Measurements from ENCODE around the gene DEFB124. TPM values are rescaled to one million over a fixed set of nuclear protein-coding genes. Genes with fewer than 3 reads are reported as not detected.
A peak's percentile ranks its signal among the peaks of the same experiment; 100 is the strongest.
"Not testable (repeated sequence)": the region's sequence is repeated elsewhere in the genome, so short reads cannot be mapped to it uniquely, and the experiment has no call there.

DEFB124 gene
- total RNA-seq, 2 experiments from 2014 or later: not detected

DNA sequence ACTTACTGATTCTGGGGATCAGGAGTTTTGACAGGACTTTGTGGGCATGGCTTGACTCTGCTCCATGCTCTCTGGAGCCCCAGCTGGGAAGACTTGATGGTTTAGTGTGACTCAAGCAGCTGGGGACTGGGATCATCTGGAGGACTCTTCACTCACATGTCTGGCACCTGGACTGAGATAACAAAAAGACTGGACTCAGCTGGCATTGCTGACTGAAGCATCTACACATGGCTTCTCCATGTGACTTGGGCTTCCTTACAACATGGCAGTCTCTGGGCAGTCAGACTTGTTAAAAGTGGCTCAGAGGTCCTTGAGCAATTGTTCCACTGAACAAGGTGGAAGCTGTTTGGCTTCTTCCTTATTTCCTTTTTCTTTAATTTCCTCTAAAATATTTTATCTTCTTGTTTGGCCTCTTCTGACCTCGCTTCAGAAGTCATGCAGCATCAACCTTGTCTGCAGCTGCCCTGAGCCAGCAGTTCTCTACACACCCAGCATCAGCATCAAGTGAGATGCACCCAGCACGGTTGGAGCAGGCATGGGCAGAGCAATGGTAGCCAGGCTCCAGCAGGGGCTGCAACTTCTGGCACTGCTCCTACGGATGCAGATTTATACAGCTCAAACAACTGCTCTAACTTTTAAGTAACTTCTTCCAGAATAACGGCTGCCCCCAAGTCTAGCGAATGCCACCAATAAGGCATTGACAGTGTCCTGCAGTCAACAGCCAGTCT is 33.8 kb upstream of the DEFB124 start:
- intact Hi-C loops (cut with micrococcal nuclease): no loop called here
- Mint-ChIP-seq H3K27me3 (peaks cover 4% of the 10 kb centered on the region), H3K27ac (no peak overlapping the region), H3K4me3 (no peak overlapping the region), H3K4me1 (ENCODE audit: low read depth) (peaks cover 2% of the 10 kb centered on the region), H3K9me3 (peaks cover 2% of the 10 kb centered on the region), H3K36me3 (no peaks in the 10 kb centered on the region)
- DNase-seq: no peak
- ChIA-PET CTCF (no interaction called here), POLR2A (no interaction called here)

DNA sequence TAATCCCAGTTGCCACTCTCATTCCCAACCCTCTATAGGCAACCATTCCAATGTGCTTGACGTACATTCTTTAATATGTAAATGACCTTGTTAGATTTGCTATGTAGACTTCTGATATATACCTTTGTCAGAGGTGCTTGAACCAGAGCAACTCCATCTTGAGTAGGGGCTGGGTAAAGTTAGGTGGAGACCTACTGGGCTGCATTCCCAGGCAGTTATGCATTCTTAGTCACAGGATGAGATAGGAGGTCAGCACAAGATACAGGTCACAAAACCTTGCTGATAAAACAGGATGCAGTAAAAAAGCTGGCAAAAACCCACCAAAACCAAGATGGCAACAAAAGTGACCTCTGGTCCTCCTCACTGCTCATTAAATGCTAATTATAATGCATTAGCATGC is 31.0 kb upstream of the DEFB124 start:
- H3K9me3 Mint-ChIP-seq: peaks cover 2% of the 10 kb centered on the region
- peaks cover 4% of the 10 kb centered on the region for H3K27me3 Mint-ChIP-seq
- intact Hi-C loops (cut with micrococcal nuclease): no loop called here
- H3K36me3 Mint-ChIP-seq: no peaks in the 10 kb centered on the region
- DNase-seq: no peak
- no peak overlapping the region for H3K27ac Mint-ChIP-seq
- CTCF ChIA-PET: interaction anchor here (9.5 kb wide), 1 partner anchor 47 kb away, joined by 188 read pairs; no protein-coding TSS in a partner anchor
- H3K4me3 Mint-ChIP-seq: no peak overlapping the region
- POLR2A ChIA-PET: no interaction called here
- H3K4me1 Mint-ChIP-seq (ENCODE audit: low read depth): peaks cover 4% of the 10 kb centered on the region

DNA sequence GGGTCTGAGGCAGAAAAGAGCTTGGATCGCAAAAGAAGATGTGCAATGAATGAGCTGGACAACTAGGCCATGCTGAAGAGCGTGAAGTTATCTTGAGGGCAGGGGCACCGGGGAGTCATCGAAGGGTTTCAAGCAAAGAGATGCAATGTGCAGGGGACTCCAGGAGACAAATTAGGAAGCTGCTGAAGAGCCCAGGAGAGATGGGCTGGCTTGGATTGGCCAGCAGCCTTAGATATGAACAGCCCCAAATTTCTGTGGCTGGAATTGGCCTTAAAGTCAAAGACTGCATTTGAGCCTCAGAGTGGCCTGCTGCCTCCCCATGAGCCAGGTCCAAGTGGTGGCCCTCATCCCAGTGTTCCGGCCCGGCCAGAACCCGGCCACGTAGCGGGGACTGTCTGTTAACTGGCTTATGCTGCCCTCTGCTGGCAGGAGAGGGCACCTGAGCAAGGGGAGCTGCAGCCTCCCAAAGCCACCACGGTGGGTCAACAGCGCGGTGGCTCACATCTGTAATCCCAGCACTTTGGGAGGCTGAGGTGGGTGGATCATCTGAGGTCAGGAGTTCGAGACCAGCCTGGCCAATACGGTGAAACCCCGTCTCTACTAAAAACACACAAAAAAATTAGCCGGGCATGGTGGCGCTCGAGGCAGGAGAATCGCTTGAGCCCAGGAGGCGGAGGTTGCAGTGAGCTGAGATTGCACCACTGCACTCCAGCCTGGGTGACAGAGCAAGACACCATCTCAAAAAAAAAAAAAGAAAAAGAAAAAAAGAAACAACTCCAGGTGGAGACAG is 28.2 kb upstream of the DEFB124 start:
- intact Hi-C loops (cut with micrococcal nuclease): loop anchor here (1.0 kb wide), 1 partner anchor 43 kb away; no protein-coding TSS in a partner anchor
- H3K9me3 Mint-ChIP-seq; H3K4me3 Mint-ChIP-seq; H3K4me1 Mint-ChIP-seq (ENCODE audit: low read depth); POLR2A ChIA-PET; H3K36me3 Mint-ChIP-seq; H3K27me3 Mint-ChIP-seq; H3K27ac Mint-ChIP-seq: not testable (repeated sequence)
- DNase-seq: peak; percentile 82
- CTCF ChIA-PET: interaction anchor here (0.5 to 9.5 kb wide), 39 partner anchors 8 to 1969 kb away, joined by 3 to 188 read pairs (median 5); partner anchors contain the start of genes DEFB119, DEFB123, DEFB124 and HM13

DNA sequence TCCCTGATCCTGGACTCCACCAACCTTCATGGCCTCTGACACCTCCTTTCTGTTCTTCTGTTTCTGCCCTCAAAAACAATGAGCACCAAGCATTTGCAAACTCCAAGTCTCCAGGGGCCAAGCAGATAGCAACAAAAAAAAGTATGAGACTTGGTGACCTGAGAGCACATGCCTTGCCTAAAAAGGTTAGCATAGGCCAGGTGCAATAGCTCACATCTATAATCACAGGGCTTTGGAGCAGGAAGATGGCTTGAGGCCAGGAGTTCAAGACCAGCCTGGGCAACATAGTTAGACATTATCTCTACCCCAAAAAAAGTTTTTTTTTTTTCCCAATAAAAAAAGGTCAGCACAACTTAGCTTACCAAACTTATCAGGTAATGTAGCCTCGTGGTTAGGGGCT is 25.6 kb upstream of the DEFB124 start:
- Mint-ChIP-seq H3K4me1 (ENCODE audit: low read depth) (peaks cover 4% of the 10 kb centered on the region), H3K4me3 (no peak overlapping the region), H3K27ac (no peak overlapping the region), H3K36me3 (no peaks in the 10 kb centered on the region), H3K27me3 (peaks cover 10% of the 10 kb centered on the region), H3K9me3 (no peaks in the 10 kb centered on the region)
- DNase-seq: no peak
- CTCF ChIA-PET: interaction anchor here (3.2 to 9.5 kb wide), 2 partner anchors 15 to 41 kb away, joined by 16 to 188 read pairs; partner anchors contain the start of gene HM13
- POLR2A ChIA-PET: interaction anchor here (0.6 kb wide), 1 partner anchor 128 kb away, joined by 3 read pairs; no protein-coding TSS in a partner anchor
- intact Hi-C loops (cut with micrococcal nuclease): no loop called here

DNA sequence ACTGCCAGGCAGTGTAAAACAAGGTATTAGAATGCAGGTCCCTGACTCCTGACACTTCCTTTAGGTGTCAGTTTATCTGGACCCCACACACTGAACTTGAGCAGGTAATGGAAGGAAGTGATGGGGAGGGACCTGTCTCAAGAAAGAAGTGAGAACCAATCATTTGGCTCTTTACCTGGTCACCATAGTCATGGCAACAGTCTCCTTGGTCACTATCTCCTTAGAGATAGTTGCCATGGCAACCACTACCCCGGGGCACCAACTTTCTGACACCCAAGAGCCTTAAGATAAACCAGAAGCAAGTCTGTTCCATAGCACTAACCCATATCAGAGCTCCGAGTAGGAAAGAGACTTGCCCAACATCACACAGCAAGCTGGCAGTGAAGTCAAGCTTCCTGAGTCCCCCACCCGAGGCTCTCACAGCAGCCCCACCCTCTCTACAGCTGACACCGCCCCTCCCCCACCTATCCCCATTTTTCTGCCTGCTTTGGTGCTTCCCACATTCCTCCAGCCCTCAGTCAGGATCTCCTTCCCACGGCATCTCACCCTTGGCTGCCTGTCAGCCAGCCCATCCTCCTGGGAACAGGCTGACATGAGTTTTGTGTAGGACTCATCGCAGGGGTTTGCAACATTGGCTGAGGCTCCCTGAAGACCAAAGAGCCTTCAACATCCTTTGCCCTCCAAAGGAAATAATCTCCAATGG is 23.1 kb upstream of the DEFB124 start:
- Mint-ChIP-seq H3K4me1 (ENCODE audit: low read depth) (no peaks in the 10 kb centered on the region), H3K27ac (no peak overlapping the region), H3K36me3 (no peaks in the 10 kb centered on the region), H3K9me3 (no peaks in the 10 kb centered on the region), H3K4me3 (no peak overlapping the region), H3K27me3 (peaks cover 18% of the 10 kb centered on the region)
- ChIA-PET POLR2A (no interaction called here), CTCF (interaction anchor here (0.5 kb wide), 1 partner anchor 38 kb away, joined by 3 read pairs; no protein-coding TSS in a partner anchor)
- intact Hi-C loops (cut with micrococcal nuclease): no loop called here
- DNase-seq: no peak

DNA sequence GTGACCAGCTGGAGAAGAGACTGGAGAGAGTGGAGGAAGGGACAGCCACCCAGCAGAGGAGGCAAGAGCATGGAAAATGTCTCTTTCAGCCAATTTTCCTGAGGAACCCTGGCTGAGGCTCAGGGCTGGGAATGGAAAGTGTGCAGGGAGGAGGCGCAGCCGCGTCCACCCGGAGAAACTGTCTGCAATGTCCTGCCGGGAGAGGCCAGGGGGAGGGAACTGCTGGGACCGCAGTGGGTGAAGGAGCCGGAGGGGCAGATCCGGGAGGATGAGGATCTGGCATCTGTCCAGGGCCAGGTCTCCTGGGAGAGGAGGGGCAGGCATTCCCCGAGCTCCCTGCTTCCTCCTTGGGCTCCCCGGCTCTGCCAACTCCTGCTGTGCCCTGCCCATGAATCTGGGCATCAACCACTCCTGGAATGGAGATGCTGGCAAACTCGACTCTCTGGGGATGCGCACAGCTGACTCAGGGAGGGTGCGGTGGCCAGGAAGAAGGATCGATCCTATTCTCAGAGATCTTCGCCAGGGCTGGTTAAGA is 21.9 kb upstream of the DEFB124 start:
- Mint-ChIP-seq H3K36me3 (no peaks in the 10 kb centered on the region), H3K27ac (no peak overlapping the region), H3K27me3 (peaks cover 18% of the 10 kb centered on the region), H3K9me3 (no peaks in the 10 kb centered on the region), H3K4me3 (no peak overlapping the region), H3K4me1 (ENCODE audit: low read depth) (no peaks in the 10 kb centered on the region)
- ChIA-PET CTCF (interaction anchor here (0.9 to 1.2 kb wide), 2 partner anchors 37 to 61 kb away, joined by 3 to 4 read pairs; no protein-coding TSS in a partner anchor), POLR2A (no interaction called here)
- intact Hi-C loops (cut with micrococcal nuclease): no loop called here
- DNase-seq: no peak

DNA sequence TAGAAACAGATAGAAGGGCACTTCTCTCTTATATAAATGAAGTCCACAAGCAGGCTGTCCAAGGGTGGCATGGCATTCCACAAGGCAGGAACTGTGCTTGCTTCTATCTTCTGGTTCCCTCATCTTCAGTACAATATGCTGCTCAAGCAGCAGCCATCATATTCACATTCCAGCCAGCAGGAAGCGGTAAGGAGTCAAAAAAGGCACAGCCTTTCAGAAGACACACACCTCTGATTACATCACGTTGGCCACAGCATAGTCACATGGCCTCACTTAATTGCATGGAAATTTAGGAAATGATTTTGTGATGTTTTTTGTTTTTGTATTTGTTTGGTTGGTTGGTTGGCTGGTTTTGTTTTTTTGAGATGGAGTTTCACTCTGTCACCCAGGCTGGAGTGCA is 19.2 kb upstream of the DEFB124 start:
- Mint-ChIP-seq H3K36me3 (no peaks in the 10 kb centered on the region), H3K27ac (no peak overlapping the region), H3K4me3 (no peak overlapping the region), H3K27me3 (peaks cover 18% of the 10 kb centered on the region), H3K9me3 (no peaks in the 10 kb centered on the region), H3K4me1 (ENCODE audit: low read depth) (no peaks in the 10 kb centered on the region)
- ChIA-PET POLR2A (no interaction called here), CTCF (no interaction called here)
- DNase-seq: no peak
- intact Hi-C loops (cut with micrococcal nuclease): no loop called here

DNA sequence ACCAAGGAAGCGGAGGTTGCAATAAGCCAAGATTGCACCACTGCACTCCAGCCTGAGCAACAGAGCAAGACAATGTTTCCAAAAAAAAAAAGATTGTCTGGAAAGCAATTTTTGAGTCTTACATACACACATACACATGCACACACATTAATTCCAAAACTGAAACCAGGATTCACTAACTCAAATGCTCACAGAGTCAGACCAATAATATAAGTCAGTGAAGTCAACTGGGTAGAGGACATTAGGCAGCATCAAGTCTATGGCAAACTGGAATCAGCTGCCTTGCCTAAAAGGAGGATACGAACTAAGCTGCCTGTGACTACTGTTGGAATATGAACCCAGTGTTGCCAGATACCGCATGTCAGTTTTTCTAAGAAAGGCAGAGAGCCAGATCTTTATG is 15.8 kb upstream of the DEFB124 start:
- Mint-ChIP-seq H3K4me1 (ENCODE audit: low read depth) (no peaks in the 10 kb centered on the region), H3K4me3 (no peak overlapping the region), H3K9me3 (no peaks in the 10 kb centered on the region), H3K27ac (no peak overlapping the region), H3K27me3 (peaks cover 15% of the 10 kb centered on the region), H3K36me3 (no peaks in the 10 kb centered on the region)
- intact Hi-C loops (cut with micrococcal nuclease): no loop called here
- DNase-seq: no peak
- POLR2A ChIA-PET: no interaction called here
- CTCF ChIA-PET: interaction anchor here (4.0 kb wide), 1 partner anchor 12 kb away, joined by 18 read pairs; no protein-coding TSS in a partner anchor

DNA sequence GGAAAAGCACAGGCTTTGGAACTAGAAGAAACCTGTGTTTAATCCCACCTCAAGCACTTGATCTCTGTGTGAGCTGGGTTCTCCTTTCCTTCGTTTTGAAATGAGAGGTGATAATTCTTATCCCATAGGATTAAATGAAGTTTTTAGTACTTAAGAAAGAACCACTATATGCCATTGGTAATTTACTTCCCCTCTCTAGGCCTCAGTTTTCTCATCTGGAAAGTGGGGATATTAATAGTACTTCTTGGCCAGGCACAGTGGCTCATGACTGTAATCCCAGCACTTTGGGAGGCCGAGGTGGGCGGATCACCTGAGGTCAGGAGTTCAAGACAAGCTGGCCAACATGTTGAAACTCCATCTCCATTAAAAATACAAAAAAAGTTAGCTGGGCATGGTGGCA is 14.2 kb upstream of the DEFB124 start:
- H3K36me3 Mint-ChIP-seq: no peaks in the 10 kb centered on the region
- no peak overlapping the region for H3K27ac Mint-ChIP-seq
- DNase-seq: no peak
- H3K9me3 Mint-ChIP-seq: no peaks in the 10 kb centered on the region
- intact Hi-C loops (cut with micrococcal nuclease): no loop called here
- CTCF ChIA-PET: interaction anchor here (4.0 kb wide), 1 partner anchor 14 kb away, joined by 18 read pairs; no protein-coding TSS in a partner anchor
- POLR2A ChIA-PET: no interaction called here
- H3K4me3 Mint-ChIP-seq: no peak overlapping the region
- H3K27me3 Mint-ChIP-seq: peaks cover 13% of the 10 kb centered on the region
- H3K4me1 Mint-ChIP-seq (ENCODE audit: low read depth): no peaks in the 10 kb centered on the region

DNA sequence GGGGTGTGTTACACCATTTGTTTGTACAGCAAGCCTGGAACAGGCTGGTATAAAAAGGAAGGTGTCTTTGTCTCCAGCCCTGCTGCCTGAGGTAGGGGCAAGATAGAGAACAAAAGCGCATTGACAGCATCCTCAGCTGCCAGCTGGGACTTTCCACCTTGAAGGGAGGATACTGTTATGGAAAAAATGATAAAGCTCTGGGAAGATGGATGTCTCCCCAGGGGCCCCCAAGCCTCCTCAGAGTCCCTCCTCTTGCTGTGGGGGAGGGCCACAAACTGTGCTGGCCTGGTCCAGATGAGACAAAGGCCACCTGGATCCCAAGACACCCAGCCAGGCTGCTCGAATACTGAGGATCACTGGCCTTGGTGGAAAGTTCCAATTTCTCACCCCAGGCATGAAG is 13.2 kb upstream of the DEFB124 start:
- H3K27me3 Mint-ChIP-seq: peaks cover 18% of the 10 kb centered on the region
- no peak for DNase-seq
- intact Hi-C loops (cut with micrococcal nuclease): no loop called here
- no peaks in the 10 kb centered on the region for H3K36me3 Mint-ChIP-seq
- H3K9me3 Mint-ChIP-seq: no peaks in the 10 kb centered on the region
- H3K4me3 Mint-ChIP-seq: no peak overlapping the region
- H3K4me1 Mint-ChIP-seq (ENCODE audit: low read depth): no peaks in the 10 kb centered on the region
- ChIA-PET POLR2A (no interaction called here), CTCF (interaction anchor here (0.6 to 4.0 kb wide), 2 partner anchors 15 to 617 kb away, joined by 3 to 18 read pairs; no protein-coding TSS in a partner anchor)
- H3K27ac Mint-ChIP-seq: no peak overlapping the region

DNA sequence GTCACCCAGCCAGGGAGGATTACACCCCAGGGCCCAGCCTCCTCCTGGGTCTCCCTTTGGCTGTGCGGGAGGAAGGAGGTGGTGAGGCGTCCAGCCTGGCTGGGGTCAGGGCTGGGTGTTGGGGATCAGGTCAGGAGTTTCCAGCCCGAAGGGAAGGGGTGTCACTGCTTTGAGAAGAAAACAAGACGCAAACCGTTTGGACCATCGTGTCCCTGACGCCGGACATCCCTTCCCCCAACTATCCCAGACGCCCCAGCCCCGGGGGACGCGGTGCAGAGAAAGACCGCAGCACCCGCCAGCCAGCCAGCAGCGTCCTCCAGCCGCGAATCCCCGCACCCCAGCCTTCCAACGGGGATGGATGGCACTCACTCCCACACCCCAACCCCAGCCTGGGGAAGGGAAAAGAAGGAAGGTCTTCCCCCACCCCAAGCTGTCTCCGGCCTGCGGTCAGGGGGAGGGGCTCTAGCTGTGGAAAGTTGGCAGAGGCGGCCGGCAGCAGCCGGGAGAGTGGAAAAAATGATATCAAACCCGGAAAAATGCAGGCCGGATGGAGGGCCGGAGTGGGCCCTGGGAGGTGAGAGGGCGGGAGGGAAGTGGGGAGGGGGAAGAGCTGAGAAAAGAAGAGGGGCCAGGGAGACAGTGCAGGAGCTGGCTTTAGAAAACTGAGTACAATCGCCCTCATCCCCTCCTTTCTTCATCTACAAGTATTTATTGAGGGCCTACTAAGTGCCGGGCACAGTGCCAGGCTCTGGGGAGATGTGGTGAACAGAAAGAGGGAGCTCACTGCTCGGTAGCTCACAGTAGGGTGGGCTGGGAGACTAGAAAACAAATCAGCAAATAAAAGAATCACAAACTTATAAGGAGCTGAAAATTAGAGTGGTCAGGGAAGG is 10.8 kb upstream of the DEFB124 start:
- CTCF ChIA-PET: interaction anchor here (0.6 to 2.1 kb wide), 4 partner anchors 17 to 127 kb away, joined by 3 to 11 read pairs (median 6); no protein-coding TSS in a partner anchor
- POLR2A ChIA-PET: no interaction called here
- Mint-ChIP-seq H3K27me3 (peaks cover 18% of the 10 kb centered on the region), H3K4me3 (no peak overlapping the region), H3K36me3 (no peaks in the 10 kb centered on the region), H3K4me1 (ENCODE audit: low read depth) (no peaks in the 10 kb centered on the region), H3K9me3 (no peaks in the 10 kb centered on the region), H3K27ac (no peak overlapping the region)
- intact Hi-C loops (cut with micrococcal nuclease): no loop called here
- peak; percentile 24 for DNase-seq

Data from activated CD4-positive, alpha-beta memory T cell treated with anti-CD3 and anti-CD28 coated beads for 36 hours (primary cell).